Measurements from ENCODE around the gene AGTPBP1. TPM values are rescaled to one million over a fixed set of nuclear protein-coding genes. Genes with fewer than 3 reads are reported as not detected.

The AGTPBP1 gene
- total RNA-seq, 1 experiment from 2014 or later: 6.5 TPM

GRCh38 chr9:85502815-85503655 lies 238.7 kb downstream of the AGTPBP1 start:
- DNase-seq (ENCODE audit: low spot score): no peak

DNA sequence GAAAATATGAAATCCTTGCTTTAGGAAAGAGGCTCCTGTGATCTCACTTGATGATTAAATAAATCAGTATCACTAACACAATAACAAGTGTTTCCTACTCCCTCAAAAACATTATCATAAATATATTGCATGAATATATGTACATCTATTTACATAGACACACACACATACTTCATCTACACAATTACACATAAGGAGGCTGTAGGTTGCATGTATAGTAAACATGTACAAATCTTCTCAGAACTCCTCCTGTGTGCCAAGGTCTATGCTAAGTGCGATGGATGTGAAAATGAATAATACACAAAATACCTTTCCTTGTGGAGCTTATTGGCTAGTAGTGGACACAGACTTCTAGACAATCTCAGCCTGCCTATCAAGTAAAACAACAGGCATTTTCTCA lies 239.9 kb downstream of the AGTPBP1 start:
- DNase-seq (ENCODE audit: low spot score): no peak

DNA sequence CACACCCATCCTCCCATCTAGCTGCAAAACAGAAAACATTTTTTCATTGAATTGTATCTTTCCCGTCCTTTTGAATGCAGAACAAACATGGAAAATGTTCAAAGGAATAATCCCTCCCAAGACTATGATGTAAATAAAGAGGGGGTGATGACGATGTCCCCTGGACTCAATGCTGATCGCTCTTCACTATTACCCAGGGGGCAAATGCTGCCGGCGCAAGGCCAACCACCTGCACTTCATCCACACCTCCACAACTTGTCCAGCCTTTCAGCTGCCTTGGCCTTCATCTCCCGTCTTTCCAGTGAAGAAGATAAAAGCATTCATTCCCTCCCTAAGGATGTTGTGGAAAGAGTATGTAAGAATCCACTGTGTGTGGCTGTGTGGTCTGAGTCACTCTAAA lies 240.3 kb downstream of the AGTPBP1 start:
- no peak for DNase-seq (ENCODE audit: low spot score)

Other genes with a start within 250 kb of the AGTPBP1 start
- 16.6 and 18.7 TPM in 2 replicates for gene NAA35, start 199.2 kb upstream of the AGTPBP1 start, total RNA-seq (2014; rRNA removed; shearing (Covaris generic))

Data from HT-29 (cell line).